A673 (cell line): Measurements from ENCODE around the gene DOK6. TPM values are rescaled to one million over a fixed set of nuclear protein-coding genes. Genes with fewer than 3 reads are reported as not detected.

ENCODE experiments used
- BruUV-seq: library from RNA; stranded (reverse); fragments of 400-500 nt; replicated peaks from 2 replicates; lab custom pipeline; 2021; lab: Mats Ljungman, UMichigan
- CTCF ChIA-PET: fragments of 300-600 bp; sonication (Branson Sonifier 250); formaldehyde crosslinking; loops from one replicate; lab custom pipeline; 2022; ENCODE audit warnings: antibody characterized with exemption; lab: Charles Lee
- POLR2A ChIA-PET: fragments of 300-600 bp; sonication (Branson Sonifier 250); formaldehyde crosslinking; loops from one replicate; lab custom pipeline; 2022; ENCODE audit warnings: antibody characterized with exemption; ENCODE audit not compliant: low non-redundant PET; lab: Charles Lee
- DNase-seq: peaks from one replicate; pipeline ENCODE4 v3.0.0-alpha.2; 2015; ENCODE audit warnings: low spot score
- H3K27ac ChIP-seq: fragments of 200-600 bp; sonication (generic); 2 replicates; pipeline ENCODE4 v1.5.1; 2016; ENCODE audit warnings: mixed run types, low read depth, mild to moderate bottlenecking, mixed read lengths, antibody characterized with exemption, low read length; ENCODE audit not compliant: poor library complexity, severe bottlenecking
- H3K27me3 ChIP-seq: fragments of 200-600 bp; sonication (generic); replicated peaks from 2 replicates; pipeline ENCODE4 v1.6.1; 2017; ENCODE audit warnings: mixed run types, low read depth, mild to moderate bottlenecking, mixed read lengths, antibody characterized with exemption, low read length; ENCODE audit not compliant: insufficient read depth, poor library complexity
- H3K36me3 ChIP-seq: fragments of 200-600 bp; sonication (generic); 2 replicates; pipeline ENCODE4 v1.6.1; 2016; ENCODE audit warnings: mixed run types, mild to moderate bottlenecking, mixed read lengths, antibody characterized with exemption, low read length; ENCODE audit not compliant: insufficient read depth, poor library complexity, severe bottlenecking
- H3K4me1 ChIP-seq: fragments of 200-600 bp; sonication (generic); 2 replicates; pipeline ENCODE4 v1.6.1; 2017; ENCODE audit warnings: mixed run types, mild to moderate bottlenecking, mixed read lengths, antibody characterized with exemption, low read length; ENCODE audit not compliant: insufficient read depth, poor library complexity, severe bottlenecking
- H3K4me3 ChIP-seq: fragments of 200-600 bp; sonication (generic); 2 replicates; pipeline ENCODE4 v1.5.1; 2016; ENCODE audit warnings: low read depth, mixed run types, mild to moderate bottlenecking, mixed read lengths, low read length; ENCODE audit not compliant: poor library complexity, severe bottlenecking
- H3K9me3 ChIP-seq: fragments of 200-600 bp; sonication (generic); 2 replicates; pipeline ENCODE4 v1.6.1; 2016; ENCODE audit warnings: mixed run types, low read depth, mild to moderate bottlenecking, mixed read lengths, antibody characterized with exemption, low read length; ENCODE audit not compliant: poor library complexity, severe bottlenecking
- EZH2 ChIP-seq: fragments of 200-600 bp; sonication (generic); IDR thresholded peaks from 2 replicates; pipeline ENCODE4 v1.6.1; 2017; ENCODE audit warnings: borderline replicate concordance, low read depth, mild to moderate bottlenecking, mixed read lengths, antibody characterized with exemption, low read length; ENCODE audit not compliant: poor library complexity, severe bottlenecking
- intact Hi-C: fragments of 100-400 bp; cut with micrococcal nuclease; formaldehyde crosslinking; loops from one replicate; pipeline ENCODE4 v1.10.0; 2022; ENCODE audit not compliant: unreplicated experiment
- total RNA-seq: library from RNA; stranded (reverse); gene quantifications from 2 replicates; pipeline ENCODE4 v1.2.3, GENCODE V29; 2021
- TF ChIP-seq, protein P1 (sequence below): fragments of 300-800, 200-600 bp; sonication (generic); conservative IDR thresholded peaks from 2 replicates; pipeline ENCODE4 v1.5.1; 2017; ENCODE audit warnings: low read depth, mild to moderate bottlenecking, antibody characterized with exemption, low read length, moderate library complexity, mixed read lengths

Gene DOK6
- total RNA-seq, 1 experiment from 2014 or later, result 13.7 TPM

GRCh38 chr18:69897397-69898108, 496.9 kb downstream of the DOK6 start:
- no peaks in the 10 kb centered on the region for H3K36me3 ChIP-seq
- H3K27ac ChIP-seq, result no peak overlapping the region
- DNase-seq, result no peak
- no peak overlapping the region for H3K4me3 ChIP-seq
- TF ChIP-seq, protein P1, sequence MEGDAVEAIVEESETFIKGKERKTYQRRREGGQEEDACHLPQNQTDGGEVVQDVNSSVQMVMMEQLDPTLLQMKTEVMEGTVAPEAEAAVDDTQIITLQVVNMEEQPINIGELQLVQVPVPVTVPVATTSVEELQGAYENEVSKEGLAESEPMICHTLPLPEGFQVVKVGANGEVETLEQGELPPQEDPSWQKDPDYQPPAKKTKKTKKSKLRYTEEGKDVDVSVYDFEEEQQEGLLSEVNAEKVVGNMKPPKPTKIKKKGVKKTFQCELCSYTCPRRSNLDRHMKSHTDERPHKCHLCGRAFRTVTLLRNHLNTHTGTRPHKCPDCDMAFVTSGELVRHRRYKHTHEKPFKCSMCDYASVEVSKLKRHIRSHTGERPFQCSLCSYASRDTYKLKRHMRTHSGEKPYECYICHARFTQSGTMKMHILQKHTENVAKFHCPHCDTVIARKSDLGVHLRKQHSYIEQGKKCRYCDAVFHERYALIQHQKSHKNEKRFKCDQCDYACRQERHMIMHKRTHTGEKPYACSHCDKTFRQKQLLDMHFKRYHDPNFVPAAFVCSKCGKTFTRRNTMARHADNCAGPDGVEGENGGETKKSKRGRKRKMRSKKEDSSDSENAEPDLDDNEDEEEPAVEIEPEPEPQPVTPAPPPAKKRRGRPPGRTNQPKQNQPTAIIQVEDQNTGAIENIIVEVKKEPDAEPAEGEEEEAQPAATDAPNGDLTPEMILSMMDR, result no peak
- TF ChIP-seq EZH2, result no peak
- ChIA-PET CTCF (no interaction called here), POLR2A (no interaction called here)
- no peaks in the 10 kb centered on the region for H3K4me1 ChIP-seq
- no TSS peak for BruUV-seq
- intact Hi-C loops, result no loop called here
- no peaks in the 10 kb centered on the region for H3K9me3 ChIP-seq
- no peaks in the 10 kb centered on the region for H3K27me3 ChIP-seq

GRCh38 chr18:69898241-69898861, 497.7 kb downstream of the DOK6 start:
- BruUV-seq, result no TSS peak
- Histone ChIP-seq H3K27ac (no peak overlapping the region), H3K9me3 (no peaks in the 10 kb centered on the region), H3K27me3 (no peaks in the 10 kb centered on the region), H3K4me3 (no peak overlapping the region), H3K36me3 (no peaks in the 10 kb centered on the region), H3K4me1 (no peaks in the 10 kb centered on the region)
- intact Hi-C loops, result no loop called here
- ChIA-PET POLR2A (no interaction called here), CTCF (no interaction called here)
- DNase-seq, result no peak
- TF ChIP-seq EZH2, result no peak
- TF ChIP-seq, protein P1, result no peak
